HL-60 (cell line): ENCODE measurements around the gene PRDM5.

Source experiments
- DNase-seq, 2 experiments: peaks; one replicate each; pipeline ENCODE4 v3.0.0-alpha.2; 2010 to 2020; ENCODE audit warnings: low read depth in 1 of 2, low spot score in 1 of 2
- H3K27ac ChIP-seq: fragments of 250-450 bp; sonication (Bioruptor Pico); replicated peaks from 2 replicates; pipeline ENCODE4 v1.5.1; 2020; ENCODE audit warnings: mild to moderate bottlenecking, moderate library complexity
- H3K27me3 ChIP-seq: fragments of 250-450 bp; sonication (Bioruptor Pico); 2 replicates; pipeline ENCODE4 v1.5.1; 2021; ENCODE audit warnings: mild to moderate bottlenecking, moderate library complexity; ENCODE audit not compliant: insufficient read depth, poor library complexity, severe bottlenecking
- H3K4me3 ChIP-seq: replicated peaks from 2 replicates; pipeline ENCODE4 v1.5.1; 2011; ENCODE audit warnings: mild to moderate bottlenecking, control low read depth, low read length; ENCODE audit not compliant: insufficient read depth
- GABPA ChIP-seq: IDR thresholded peaks from 2 replicates; pipeline ENCODE4 v1.6.1; 2012; ENCODE audit warnings: low read depth
- POLR2AphosphoS5 ChIP-seq: IDR thresholded peaks from 2 replicates; pipeline ENCODE4 v1.6.1; 2012; ENCODE audit warnings: low read depth
- SPI1 ChIP-seq: IDR thresholded peaks from 2 replicates; pipeline ENCODE4 v1.6.1; 2012; ENCODE audit warnings: low read depth, mild to moderate bottlenecking, borderline replicate concordance
- TF ChIP-seq, protein P1 (sequence below): IDR thresholded peaks from one replicate; pipeline ENCODE4 v1.5.1; 2011; ENCODE audit warnings: low read length, control low read depth, inconsistent platforms; ENCODE audit not compliant: insufficient read depth
- TF ChIP-seq, protein P2 (sequence below): IDR thresholded peaks from 2 replicates; pipeline ENCODE4 v1.6.1; 2012; ENCODE audit warnings: low read depth; ENCODE audit not compliant: insufficient replicate concordance

The PRDM5 gene

GRCh38 chr4:120761070-120761469 is 161.5 kb downstream of the PRDM5 start:
- Histone ChIP-seq H3K27me3 (no peaks in the 10 kb centered on the region), H3K27ac (no peak overlapping the region), H3K4me3 (no peak overlapping the region)
- DNase-seq = no peak
- TF ChIP-seq SPI1 (no peak), POLR2AphosphoS5 (no peak), GABPA (no peak)
- TF ChIP-seq, protein P1, sequence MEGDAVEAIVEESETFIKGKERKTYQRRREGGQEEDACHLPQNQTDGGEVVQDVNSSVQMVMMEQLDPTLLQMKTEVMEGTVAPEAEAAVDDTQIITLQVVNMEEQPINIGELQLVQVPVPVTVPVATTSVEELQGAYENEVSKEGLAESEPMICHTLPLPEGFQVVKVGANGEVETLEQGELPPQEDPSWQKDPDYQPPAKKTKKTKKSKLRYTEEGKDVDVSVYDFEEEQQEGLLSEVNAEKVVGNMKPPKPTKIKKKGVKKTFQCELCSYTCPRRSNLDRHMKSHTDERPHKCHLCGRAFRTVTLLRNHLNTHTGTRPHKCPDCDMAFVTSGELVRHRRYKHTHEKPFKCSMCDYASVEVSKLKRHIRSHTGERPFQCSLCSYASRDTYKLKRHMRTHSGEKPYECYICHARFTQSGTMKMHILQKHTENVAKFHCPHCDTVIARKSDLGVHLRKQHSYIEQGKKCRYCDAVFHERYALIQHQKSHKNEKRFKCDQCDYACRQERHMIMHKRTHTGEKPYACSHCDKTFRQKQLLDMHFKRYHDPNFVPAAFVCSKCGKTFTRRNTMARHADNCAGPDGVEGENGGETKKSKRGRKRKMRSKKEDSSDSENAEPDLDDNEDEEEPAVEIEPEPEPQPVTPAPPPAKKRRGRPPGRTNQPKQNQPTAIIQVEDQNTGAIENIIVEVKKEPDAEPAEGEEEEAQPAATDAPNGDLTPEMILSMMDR = no peak
- TF ChIP-seq, protein P2, sequence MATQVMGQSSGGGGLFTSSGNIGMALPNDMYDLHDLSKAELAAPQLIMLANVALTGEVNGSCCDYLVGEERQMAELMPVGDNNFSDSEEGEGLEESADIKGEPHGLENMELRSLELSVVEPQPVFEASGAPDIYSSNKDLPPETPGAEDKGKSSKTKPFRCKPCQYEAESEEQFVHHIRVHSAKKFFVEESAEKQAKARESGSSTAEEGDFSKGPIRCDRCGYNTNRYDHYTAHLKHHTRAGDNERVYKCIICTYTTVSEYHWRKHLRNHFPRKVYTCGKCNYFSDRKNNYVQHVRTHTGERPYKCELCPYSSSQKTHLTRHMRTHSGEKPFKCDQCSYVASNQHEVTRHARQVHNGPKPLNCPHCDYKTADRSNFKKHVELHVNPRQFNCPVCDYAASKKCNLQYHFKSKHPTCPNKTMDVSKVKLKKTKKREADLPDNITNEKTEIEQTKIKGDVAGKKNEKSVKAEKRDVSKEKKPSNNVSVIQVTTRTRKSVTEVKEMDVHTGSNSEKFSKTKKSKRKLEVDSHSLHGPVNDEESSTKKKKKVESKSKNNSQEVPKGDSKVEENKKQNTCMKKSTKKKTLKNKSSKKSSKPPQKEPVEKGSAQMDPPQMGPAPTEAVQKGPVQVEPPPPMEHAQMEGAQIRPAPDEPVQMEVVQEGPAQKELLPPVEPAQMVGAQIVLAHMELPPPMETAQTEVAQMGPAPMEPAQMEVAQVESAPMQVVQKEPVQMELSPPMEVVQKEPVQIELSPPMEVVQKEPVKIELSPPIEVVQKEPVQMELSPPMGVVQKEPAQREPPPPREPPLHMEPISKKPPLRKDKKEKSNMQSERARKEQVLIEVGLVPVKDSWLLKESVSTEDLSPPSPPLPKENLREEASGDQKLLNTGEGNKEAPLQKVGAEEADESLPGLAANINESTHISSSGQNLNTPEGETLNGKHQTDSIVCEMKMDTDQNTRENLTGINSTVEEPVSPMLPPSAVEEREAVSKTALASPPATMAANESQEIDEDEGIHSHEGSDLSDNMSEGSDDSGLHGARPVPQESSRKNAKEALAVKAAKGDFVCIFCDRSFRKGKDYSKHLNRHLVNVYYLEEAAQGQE = no peak

GRCh38 chr4:120760047-120760446 is 162.5 kb downstream of the PRDM5 start:
- TF ChIP-seq, protein P2 = no peak
- Histone ChIP-seq H3K4me3 (no peak overlapping the region), H3K27me3 (no peaks in the 10 kb centered on the region), H3K27ac (no peak overlapping the region)
- DNase-seq = no peak

DNA sequence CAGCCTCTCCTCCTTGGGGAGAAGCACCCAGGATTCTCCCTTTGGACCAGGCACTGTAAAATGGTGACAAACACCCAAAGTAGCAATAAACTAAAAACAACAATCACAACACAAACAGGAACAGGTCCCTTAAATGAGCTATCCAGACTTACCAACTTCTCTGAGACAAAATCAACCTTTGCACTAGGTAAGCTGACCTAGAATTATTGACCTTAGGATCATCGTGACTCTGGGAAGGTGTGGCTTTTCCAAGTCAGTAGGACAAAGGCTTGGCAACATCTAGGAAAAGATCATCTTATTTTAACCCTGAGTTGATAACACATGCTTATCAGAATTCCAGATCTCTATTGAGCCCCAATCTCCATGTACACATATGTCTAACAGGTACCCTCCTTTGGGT is 166.7 kb downstream of the PRDM5 start:
- TF ChIP-seq, protein P1 = no peak
- no peak overlapping the region for H3K4me3 ChIP-seq

GRCh38 chr4:120754590-120754989 is 167.9 kb downstream of the PRDM5 start:
- no peak for DNase-seq
- no peak overlapping the region for H3K4me3 ChIP-seq
- no peaks in the 10 kb centered on the region for H3K27me3 ChIP-seq
- TF ChIP-seq SPI1 = no peak
- no peak for TF ChIP-seq GABPA
- TF ChIP-seq, protein P1 = no peak
- TF ChIP-seq, protein P2 = no peak
- TF ChIP-seq POLR2AphosphoS5 = no peak
- H3K27ac ChIP-seq = no peak overlapping the region

More for the DNA sequence above, 166.7 kb downstream of the PRDM5 start:
- no peak overlapping the region for H3K27ac ChIP-seq
- no peak for DNase-seq
- no peaks in the 10 kb centered on the region for H3K27me3 ChIP-seq
